HFFc6 (cell line): Measurements from ENCODE around the gene KLK5. TPM values are rescaled to one million over a fixed set of nuclear protein-coding genes. Genes with fewer than 3 reads are reported as not detected.
"Not testable (repeated sequence)": the region's sequence is repeated elsewhere in the genome, so short reads cannot be mapped to it uniquely, and the experiment has no call there.

Experiments used
- DNase-seq: peaks from one replicate; pipeline ENCODE4 v3.0.0-alpha.2; 2018
- H3K27ac Mint-ChIP-seq: 2 replicates; pipeline ENCODE4 v1.8.0; 2020; ENCODE audit warnings: mild to moderate bottlenecking, mixed read lengths
- H3K27me3 Mint-ChIP-seq: 2 replicates; pipeline ENCODE4 v1.8.0; 2021; ENCODE audit warnings: mild to moderate bottlenecking, moderate library complexity, mixed read lengths; ENCODE audit not compliant: insufficient read depth
- H3K36me3 Mint-ChIP-seq: 2 replicates; pipeline ENCODE4 v1.8.0; 2021; ENCODE audit warnings: low read depth, mixed read lengths
- H3K4me1 Mint-ChIP-seq: 2 replicates; pipeline ENCODE4 v1.8.0; 2020; ENCODE audit warnings: low read depth, mixed read lengths
- H3K4me3 Mint-ChIP-seq: 2 replicates; pipeline ENCODE4 v1.8.0; 2020; ENCODE audit warnings: mild to moderate bottlenecking, moderate library complexity, mixed read lengths
- H3K9me3 Mint-ChIP-seq: 2 replicates; pipeline ENCODE4 v1.8.0; 2020; ENCODE audit warnings: mild to moderate bottlenecking, mixed read lengths
- CTCF ChIP-seq: fragments of 200-600 bp; sonication (generic); IDR thresholded peaks from 2 replicates; pipeline ENCODE4 v1.5.0; 2021; ENCODE audit warnings: antibody characterized with exemption, mild to moderate bottlenecking
- total RNA-seq, 6 experiments: library from RNA; stranded (reverse); fragmentation: NEBNext Ultra II Directional; extraction: Animal tissue kit (Norgen Biotek cat#: 25700); gene quantifications; 2 replicates in 1 of 6; 3 replicates in 5 of 6; pipeline ENCODE4 v1.2.3, GENCODE V29; 2021

The KLK5 gene
- total RNA-seq, 6 experiments from 2014 or later: not detected

GRCh38 chr19:50998686-50999085 lies 45.8 kb upstream of the KLK5 start:
- H3K4me3 Mint-ChIP-seq: no peak overlapping the region

GRCh38 chr19:50998061-50998460 lies 45.2 kb upstream of the KLK5 start:
- Mint-ChIP-seq H3K27me3 (peaks cover 8% of the 10 kb centered on the region), H3K4me3 (no peak overlapping the region), H3K9me3 (peaks cover 46% of the 10 kb centered on the region), H3K4me1 (no peaks in the 10 kb centered on the region), H3K27ac (no peak overlapping the region), H3K36me3 (no peaks in the 10 kb centered on the region)
- no peak for DNase-seq
- no peak for TF ChIP-seq CTCF

More at GRCh38 chr19:50998686-50999085, 45.8 kb upstream of the KLK5 start:
- no peak for DNase-seq
- TF ChIP-seq CTCF: no peak
- H3K36me3 Mint-ChIP-seq: peaks cover 2% of the 10 kb centered on the region; the same call in 1 of the 2 replicates
- H3K9me3 Mint-ChIP-seq: peaks cover 52% of the 10 kb centered on the region
- H3K4me1 Mint-ChIP-seq: no peaks in the 10 kb centered on the region
- H3K27ac Mint-ChIP-seq: no peak overlapping the region
- H3K27me3 Mint-ChIP-seq: peaks cover 8% of the 10 kb centered on the region

- Mint-ChIP-seq H3K4me1 (no peaks in the 10 kb centered on the region), H3K9me3 (peaks cover 47% of the 10 kb centered on the region), H3K27ac (no peak overlapping the region), H3K4me3 (no peak overlapping the region), H3K36me3 (0 out of 2 replicates have a peak, but pooled peaks cover 4% of the 10 kb centered on the region), H3K27me3 (peaks cover 5% of the 10 kb centered on the region; the same call in 1 of the 2 replicates)
- no peak for TF ChIP-seq CTCF
- no peak for DNase-seq
Measured at GRCh38 chr19:50994129-50994528, 41.3 kb upstream of the KLK5 start.

GRCh38 chr19:50992666-50993035 lies 39.8 kb upstream of the KLK5 start:
- Mint-ChIP-seq H3K9me3 (peaks cover 42% of the 10 kb centered on the region), H3K4me1 (no peaks in the 10 kb centered on the region), H3K27me3 (no peaks in the 10 kb centered on the region), H3K27ac (no peak overlapping the region), H3K36me3 (0 out of 2 replicates have a peak, but pooled peaks cover 4% of the 10 kb centered on the region), H3K4me3 (no peak overlapping the region)
- DNase-seq: no peak
- no peak for TF ChIP-seq CTCF

- DNase-seq, H3K4me3 Mint-ChIP-seq, H3K27me3 Mint-ChIP-seq, H3K27ac Mint-ChIP-seq, H3K4me1 Mint-ChIP-seq, H3K36me3 Mint-ChIP-seq: not testable (repeated sequence)
- H3K9me3 Mint-ChIP-seq: peaks cover 30% of the 10 kb centered on the region
Measured at GRCh38 chr19:50984416-50984815, 31.6 kb upstream of the KLK5 start.

- H3K27ac Mint-ChIP-seq: no peak within 1 kb of the TSS
- no peak within 1 kb of the TSS for H3K4me3 Mint-ChIP-seq
- no peak for TF ChIP-seq CTCF
- peaks cover 3% of the 10 kb centered on the region; the same call in 1 of the 2 replicates for H3K27me3 Mint-ChIP-seq
- H3K36me3 Mint-ChIP-seq: peaks cover 4% of the 10 kb centered on the region; the same call in 1 of the 2 replicates
- no peaks in the 10 kb centered on the region for H3K4me1 Mint-ChIP-seq
- peaks cover 27% of the 10 kb centered on the region for H3K9me3 Mint-ChIP-seq
- no peak for DNase-seq
Measured at GRCh38 chr19:50983625-50984292, 30.9 kb upstream of the KLK5 start, which contains the start of gene KLK7. Gene KLK7 (minus strand): TSS chr19:50983917. CDS start chr19:50982399, 1,518 bp downstream.
